Stimulated activated CD4-positive, alpha-beta T cell treated with anti-CD3 and anti-CD28 coated beads, Interleukin-1b, Interleukin-23, amount 100 ng/mL, for 4 hours (primary cell): Measurements from ENCODE around the gene SYT13.
"Not testable (repeated sequence)": the region's sequence is repeated elsewhere in the genome, so short reads cannot be mapped to it uniquely, and the experiment has no call there.

ENCODE experiments used
- DNase-seq, 2 donors: peaks; one replicate each; pipeline ENCODE4 v3.0.0-alpha.2; 2020; ENCODE audit warnings: low read depth in 2 of 2

Gene SYT13

GRCh38 chr11:45273509-45273908 is 12.6 kb downstream of the SYT13 start:
- DNase-seq = no peak

- DNase-seq = no peak
These were observed 13.4 kb downstream of the SYT13 start for GRCh38 chr11:45272701-45273100.

GRCh38 chr11:45270946-45271716 is 15.0 kb downstream of the SYT13 start:
- no peak for DNase-seq

- no peak for DNase-seq
These were observed 16.5 kb downstream of the SYT13 start for GRCh38 chr11:45269678-45270077.

GRCh38 chr11:45267652-45268299 is 18.4 kb downstream of the SYT13 start:
- no peak for DNase-seq

GRCh38 chr11:45267052-45267451 is 19.1 kb downstream of the SYT13 start:
- DNase-seq = no peak

GRCh38 chr11:45266676-45267020 is 19.5 kb downstream of the SYT13 start:
- no peak for DNase-seq

GRCh38 chr11:45265969-45266675 is 20.0 kb downstream of the SYT13 start:
- DNase-seq = no peak

- no peak for DNase-seq
These were observed 21.2 kb downstream of the SYT13 start for GRCh38 chr11:45264839-45265515.

- no peak for DNase-seq
These were observed 22.4 kb downstream of the SYT13 start for GRCh38 chr11:45263773-45264172.

- no peak for DNase-seq
These were observed 23.2 kb downstream of the SYT13 start for GRCh38 chr11:45262900-45263299.

- no peak for DNase-seq
These were observed 26.1 kb downstream of the SYT13 start for GRCh38 chr11:45260071-45260470.

GRCh38 chr11:45259592-45259991 is 26.5 kb downstream of the SYT13 start:
- no peak for DNase-seq

- no peak for DNase-seq
These were observed 27.1 kb downstream of the SYT13 start for GRCh38 chr11:45258982-45259530.

- no peak for DNase-seq
These were observed 32.1 kb downstream of the SYT13 start for GRCh38 chr11:45254070-45254469.

GRCh38 chr11:45253640-45254039 is 32.5 kb downstream of the SYT13 start:
- DNase-seq = no peak

GRCh38 chr11:45252877-45253276 is 33.3 kb downstream of the SYT13 start:
- no peak for DNase-seq

GRCh38 chr11:45252134-45252856 is 33.8 kb downstream of the SYT13 start:
- peak in 1 of 2 donors; percentile 9 for DNase-seq

- no peak for DNase-seq
These were observed 36.0 kb downstream of the SYT13 start for GRCh38 chr11:45250035-45250718.

GRCh38 chr11:45249372-45249771 is 36.8 kb downstream of the SYT13 start:
- not testable (repeated sequence) for DNase-seq
